AG20443 (cell line): ENCODE data around the gene PTBP3.
"Not testable (repeated sequence)": the region's sequence is repeated elsewhere in the genome, so short reads cannot be mapped to it uniquely, and the experiment has no call there.

ENCODE experiments used
- DNase-seq: peaks from one replicate; pipeline ENCODE4 v3.0.0; 2012; ENCODE audit warnings: low spot score, mixed read lengths

The PTBP3 gene, protein sequence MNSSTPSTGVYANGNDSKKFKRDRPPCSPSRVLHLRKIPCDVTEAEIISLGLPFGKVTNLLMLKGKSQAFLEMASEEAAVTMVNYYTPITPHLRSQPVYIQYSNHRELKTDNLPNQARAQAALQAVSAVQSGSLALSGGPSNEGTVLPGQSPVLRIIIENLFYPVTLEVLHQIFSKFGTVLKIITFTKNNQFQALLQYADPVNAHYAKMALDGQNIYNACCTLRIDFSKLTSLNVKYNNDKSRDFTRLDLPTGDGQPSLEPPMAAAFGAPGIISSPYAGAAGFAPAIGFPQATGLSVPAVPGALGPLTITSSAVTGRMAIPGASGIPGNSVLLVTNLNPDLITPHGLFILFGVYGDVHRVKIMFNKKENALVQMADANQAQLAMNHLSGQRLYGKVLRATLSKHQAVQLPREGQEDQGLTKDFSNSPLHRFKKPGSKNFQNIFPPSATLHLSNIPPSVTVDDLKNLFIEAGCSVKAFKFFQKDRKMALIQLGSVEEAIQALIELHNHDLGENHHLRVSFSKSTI

DNA sequence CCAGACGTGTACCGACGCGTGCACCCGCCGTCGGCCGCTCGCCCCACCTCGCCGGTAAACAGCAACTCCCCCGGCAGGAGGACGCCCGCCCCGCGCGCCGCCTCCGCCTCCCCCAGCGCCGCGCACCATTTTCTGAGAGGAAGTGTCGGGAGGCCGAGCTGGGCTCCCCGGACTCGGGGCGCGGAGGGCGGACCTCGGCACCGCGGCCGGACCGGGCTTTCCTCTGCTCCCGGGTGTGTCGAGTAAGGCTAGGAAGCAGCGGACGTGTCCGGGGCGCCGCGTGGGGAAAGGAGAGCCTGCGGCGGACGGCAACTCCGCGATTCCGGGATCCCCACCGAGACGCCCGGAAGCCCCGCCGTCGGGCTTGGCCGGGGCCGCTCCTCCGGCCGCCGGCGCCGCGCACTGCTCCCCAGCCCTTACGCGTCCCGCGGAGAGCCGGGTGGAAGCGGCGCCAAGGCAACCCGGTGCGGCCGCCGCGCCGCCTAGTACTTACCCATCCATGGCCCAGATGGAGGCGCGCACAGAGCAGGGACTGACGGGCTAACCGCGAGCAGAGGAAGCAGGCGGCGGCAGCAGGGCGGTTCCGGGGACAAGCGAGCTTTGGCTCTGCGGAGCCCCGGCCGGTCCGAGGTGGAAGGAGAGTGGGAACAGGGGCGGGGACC, at the start of gene PTBP3:
PTBP3 (minus strand) TSS at position 643 of the 662 bp plus-strand sequence. CDS start 35,754 bp downstream, outside the sequence.
- peak; percentile 77 for DNase-seq

DNA sequence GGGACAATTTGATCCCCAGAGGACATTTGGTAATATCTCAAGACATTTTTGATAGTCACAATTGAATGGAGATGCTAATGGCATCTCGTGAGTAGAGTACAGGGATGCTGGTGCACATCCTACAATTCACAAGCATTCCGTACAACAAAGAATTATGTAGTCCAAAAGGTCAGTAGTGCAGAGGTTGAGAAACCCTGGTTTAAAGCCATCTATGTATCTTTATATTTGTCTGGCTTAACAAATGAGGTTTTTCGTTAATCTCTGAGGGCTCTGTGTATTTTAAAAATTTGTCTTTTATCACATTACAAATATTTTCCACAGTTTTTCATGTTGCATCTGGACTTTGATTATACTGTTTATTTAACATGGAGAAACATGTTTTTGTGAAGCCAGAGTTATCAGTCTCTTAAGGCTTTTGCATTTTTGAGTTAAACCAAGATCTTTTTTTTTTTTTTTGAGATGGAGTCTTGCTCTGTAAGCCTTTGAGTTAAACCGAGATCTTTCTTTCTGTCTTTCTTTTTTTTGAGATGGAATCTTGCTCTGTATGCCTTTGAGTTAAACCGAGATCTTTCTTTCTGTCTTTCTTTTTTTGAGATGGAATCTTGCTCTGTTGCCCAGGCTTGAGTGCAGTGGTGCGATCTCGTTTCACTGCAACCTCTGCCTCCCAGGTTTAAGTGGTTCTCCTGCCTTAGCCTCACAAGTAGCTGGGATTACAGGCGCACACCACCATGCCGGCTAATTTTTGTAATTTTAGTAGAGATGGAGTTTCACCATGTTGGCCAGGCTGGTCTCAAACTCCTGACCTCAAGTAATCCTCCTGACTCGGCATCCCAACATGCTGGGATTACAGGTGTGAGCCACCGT, 49.3 kb upstream of the PTBP3 start:
- DNase-seq = no peak

DNA sequence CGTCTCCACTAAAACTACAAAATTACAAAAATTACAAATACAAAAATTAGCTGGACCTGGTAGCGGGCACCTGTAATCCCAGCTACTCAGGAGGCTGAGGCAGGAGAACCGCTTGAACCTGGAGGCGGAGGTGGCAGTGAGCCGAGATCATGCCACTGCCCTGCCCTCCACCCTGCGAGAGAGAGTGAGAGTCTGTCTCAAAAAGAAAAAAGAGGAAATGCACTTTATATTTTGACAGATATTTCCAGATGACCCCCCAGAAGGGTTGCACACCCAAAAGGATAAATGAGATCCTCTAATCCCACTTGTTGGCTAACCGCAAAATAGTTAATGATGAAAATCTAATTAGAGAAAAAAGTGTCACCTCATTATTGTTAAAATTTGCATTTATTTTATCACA, 48.6 kb upstream of the PTBP3 start:
- DNase-seq = no peak

DNA sequence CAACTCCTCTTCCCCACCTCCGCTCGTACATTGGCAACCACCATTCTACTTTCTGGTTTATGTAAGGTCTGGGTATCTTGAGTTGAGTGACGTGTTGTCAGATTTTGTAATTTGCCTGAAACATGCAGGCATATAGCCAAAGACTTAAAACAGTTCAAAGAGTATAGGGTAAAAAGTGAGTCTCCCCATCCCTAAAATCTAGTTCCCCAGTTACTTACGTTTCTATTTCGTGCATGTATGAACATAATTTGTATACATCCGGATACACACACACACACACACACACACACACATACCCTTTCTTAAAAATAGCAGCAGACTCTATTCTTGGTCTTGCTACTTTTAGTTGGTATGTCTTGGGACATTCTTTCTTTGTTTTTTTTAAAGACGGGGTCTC, 47.4 kb upstream of the PTBP3 start:
- DNase-seq = no peak

- no peak for DNase-seq
Observed at GRCh38 chr9:112380102-112380824, 46.8 kb upstream of the PTBP3 start, which contains the start of gene HSDL2. TSS of gene HSDL2 (plus strand) at chr9:112380108. CDS start at chr9:112380164, 56 bp downstream.

GRCh38 chr9:112379177-112380101, 46.0 kb upstream of the PTBP3 start:
- peak; percentile 99 for DNase-seq

- DNase-seq = no peak
Observed at GRCh38 chr9:112378328-112379176, 45.1 kb upstream of the PTBP3 start.

- DNase-seq = no peak
Observed at GRCh38 chr9:112377684-112378327, 44.4 kb upstream of the PTBP3 start.

- DNase-seq = no peak
Observed at GRCh38 chr9:112377087-112377486, 43.7 kb upstream of the PTBP3 start.

- DNase-seq = no peak
Observed at GRCh38 chr9:112375361-112375760, 41.9 kb upstream of the PTBP3 start.

- not testable (repeated sequence) for DNase-seq
Observed at GRCh38 chr9:112374232-112374631, 40.8 kb upstream of the PTBP3 start.

- DNase-seq = not testable (repeated sequence)
Observed at GRCh38 chr9:112373666-112374065, 40.2 kb upstream of the PTBP3 start.

- no peak for DNase-seq
Observed at GRCh38 chr9:112371060-112371459, 37.6 kb upstream of the PTBP3 start.

GRCh38 chr9:112369817-112370216, 36.4 kb upstream of the PTBP3 start:
- DNase-seq = no peak

GRCh38 chr9:112367465-112367864, 34.0 kb upstream of the PTBP3 start:
- no peak for DNase-seq

DNA sequence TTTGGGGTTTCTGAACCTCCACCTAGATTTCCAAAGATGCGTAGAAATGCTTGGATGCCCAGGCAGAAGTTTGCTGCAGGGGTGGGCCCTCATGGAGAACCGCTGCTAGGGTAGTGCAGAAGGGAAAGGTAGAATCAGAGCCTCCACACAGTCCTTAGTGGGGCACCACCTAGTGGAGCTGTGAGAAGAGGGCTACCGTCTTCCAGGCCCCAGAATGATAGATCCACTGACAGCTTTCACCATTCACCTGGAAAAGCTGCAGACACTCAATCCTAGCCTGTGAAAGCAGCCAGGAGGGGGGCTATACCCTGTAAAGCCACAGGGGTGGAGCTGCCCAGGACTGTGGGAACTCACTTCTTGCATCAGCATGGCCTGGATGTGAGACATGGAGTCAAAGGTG, 33.2 kb upstream of the PTBP3 start:
- no peak for DNase-seq

GRCh38 chr9:112365257-112365656, 31.8 kb upstream of the PTBP3 start:
- DNase-seq = not testable (repeated sequence)

- DNase-seq = no peak
Observed at GRCh38 chr9:112364761-112365160, 31.3 kb upstream of the PTBP3 start.

- peak; percentile 18 for DNase-seq
Observed at GRCh38 chr9:112361601-112362000, 28.2 kb upstream of the PTBP3 start.
